GM23338 (cell line): ENCODE data around the gene AQP10. TPM values are rescaled to one million over a fixed set of nuclear protein-coding genes. Genes with fewer than 3 reads are reported as not detected.

Experiments
- ATAC-seq: fragments of 200-7000 bp; cut with Tn5 transposase; 3 replicates; pipeline ENCODE4 v1.9.1; 2020
- DNase-seq: peaks from one replicate; pipeline ENCODE4 v3.0.0-alpha.2; 2015; ENCODE audit warnings: low spot score
- H2AFZ ChIP-seq: fragments of 200-600 bp; sonication (generic); 2 replicates; pipeline ENCODE4 v1.8.0; 2016; ENCODE audit warnings: antibody characterized with exemption, mild to moderate bottlenecking, moderate library complexity
- H3F3A ChIP-seq: fragments of 200-600 bp; sonication (generic); replicated peaks from 2 replicates; pipeline ENCODE4 v1.8.0; 2017; ENCODE audit warnings: antibody characterized with exemption, mixed run types, low read depth
- H3K27ac ChIP-seq: fragments of 200-600 bp; sonication (generic); 2 replicates; pipeline ENCODE4 v1.6.1; 2016; ENCODE audit warnings: low read depth
- H3K27me3 ChIP-seq: fragments of 200-600 bp; sonication (generic); 2 replicates; pipeline ENCODE4 v1.8.0; 2016; ENCODE audit warnings: mild to moderate bottlenecking, mixed run types, moderate library complexity; ENCODE audit not compliant: insufficient read depth
- H3K36me3 ChIP-seq: fragments of 200-600 bp; sonication (generic); 2 replicates; pipeline ENCODE4 v1.8.0; 2016; ENCODE audit warnings: mild to moderate bottlenecking; ENCODE audit not compliant: insufficient read depth
- H3K4me1 ChIP-seq: fragments of 200-600 bp; sonication (generic); 2 replicates; pipeline ENCODE4 v1.8.0; 2016; ENCODE audit warnings: mild to moderate bottlenecking, moderate library complexity; ENCODE audit not compliant: insufficient read depth
- H3K4me2 ChIP-seq: fragments of 200-600 bp; sonication (generic); 2 replicates; pipeline ENCODE4 v1.7.1; 2017; ENCODE audit warnings: mixed run types
- H3K4me3 ChIP-seq: fragments of 200-600 bp; sonication (generic); 2 replicates; pipeline ENCODE4 v1.6.1; 2016; ENCODE audit warnings: mixed run types
- H3K79me2 ChIP-seq: fragments of 200-600 bp; sonication (generic); replicated peaks from 2 replicates; pipeline ENCODE4 v1.8.0; 2017; ENCODE audit warnings: mild to moderate bottlenecking; ENCODE audit not compliant: insufficient read depth
- H3K9me2 ChIP-seq: fragments of 200-600 bp; sonication (generic); 2 replicates; pipeline ENCODE4 v1.8.0; 2017; ENCODE audit not compliant: insufficient read depth
- H4K20me1 ChIP-seq: fragments of 200-600 bp; sonication (generic); replicated peaks from 2 replicates; pipeline ENCODE4 v1.8.0; 2017; ENCODE audit warnings: mild to moderate bottlenecking; ENCODE audit not compliant: insufficient read depth
- H3K27ac Mint-ChIP-seq: 2 replicates; pipeline ENCODE4 v1.8.0; 2020; ENCODE audit warnings: inconsistent platforms, mild to moderate bottlenecking, moderate library complexity, mixed read lengths
- H3K27me3 Mint-ChIP-seq: 3 replicates; pipeline ENCODE4 v1.8.0; 2022; ENCODE audit warnings: low read depth, mild to moderate bottlenecking, moderate library complexity, mixed read lengths, inconsistent platforms; ENCODE audit not compliant: insufficient read depth, poor library complexity
- H3K36me3 Mint-ChIP-seq: 3 replicates; pipeline ENCODE4 v1.8.0; 2021; ENCODE audit warnings: low read depth, mild to moderate bottlenecking, inconsistent platforms, moderate library complexity, mixed read lengths
- H3K4me1 Mint-ChIP-seq: 3 replicates; pipeline ENCODE4 v1.8.0; 2020; ENCODE audit warnings: mild to moderate bottlenecking, inconsistent platforms, mixed read lengths
- H3K4me3 Mint-ChIP-seq: 3 replicates; pipeline ENCODE4 v1.8.0; 2021; ENCODE audit warnings: moderate library complexity, mild to moderate bottlenecking, inconsistent platforms, mixed read lengths
- H3K9me3 Mint-ChIP-seq: 3 replicates; pipeline ENCODE4 v1.8.0; 2020; ENCODE audit warnings: moderate library complexity, mild to moderate bottlenecking, inconsistent platforms, mixed read lengths
- CTCF ChIP-seq, 2 experiments: fragments of 200-600 bp in 1 of 2; sonication (generic) in 1 of 2; conservative IDR thresholded peaks; 2 replicates each; pipeline versions ENCODE4 v1.5.1 to v1.6.1; 2016 to 2017; ENCODE audit warnings: antibody characterized with exemption in 2 of 2, low read depth in 2 of 2, mild to moderate bottlenecking in 2 of 2, moderate library complexity in 1 of 2
- ETS1 ChIP-seq: IDR thresholded peaks from 2 replicates; pipeline ENCODE4 v1.6.1; 2016; ENCODE audit warnings: antibody characterized with exemption
- EZH2 ChIP-seq: fragments of 200-600 bp; sonication (generic); IDR thresholded peaks from one replicate; pipeline ENCODE4 v1.8.0; 2017; ENCODE audit warnings: antibody characterized with exemption, mild to moderate bottlenecking, low read depth; ENCODE audit not compliant: unreplicated experiment
- NANOG ChIP-seq: IDR thresholded peaks from 2 replicates; pipeline ENCODE4 v1.6.1; 2016; ENCODE audit warnings: antibody characterized with exemption, borderline replicate concordance
- POLR2AphosphoS5 ChIP-seq: IDR thresholded peaks from 2 replicates; pipeline ENCODE4 v1.6.1; 2016; ENCODE audit warnings: antibody characterized with exemption, low read depth
- REST ChIP-seq: IDR thresholded peaks from one replicate; pipeline ENCODE4 v1.6.1; 2018; ENCODE audit warnings: antibody characterized with exemption; ENCODE audit not compliant: unreplicated experiment
- STAT1 ChIP-seq: IDR thresholded peaks from one replicate; pipeline ENCODE4 v1.6.1; 2016; ENCODE audit warnings: antibody characterized with exemption; ENCODE audit not compliant: unreplicated experiment
- ZNF114 ChIP-seq: fragments of 250-450 bp; sonication (Bioruptor Pico); IDR thresholded peaks from 2 replicates; pipeline ENCODE4 v1.5.0; 2020; ENCODE audit warnings: mild to moderate bottlenecking, moderate library complexity
- ZNF462 ChIP-seq: fragments of 250-450 bp; sonication (Bioruptor Pico); IDR thresholded peaks from 2 replicates; pipeline ENCODE4 v1.5.0; 2020; ENCODE audit warnings: mild to moderate bottlenecking, moderate library complexity
- polyA plus RNA-seq: library from polyadenylated mRNA; unstranded; fragments of >200 nt; fragmentation: Nextera tagmentation; extraction: Ambion mirVana; gene quantifications from 2 replicates; pipeline ENCODE4 v1.2.1, GENCODE V29; 2016
- total RNA-seq: library from RNA; depleted of rRNA; stranded (reverse); fragments of >200 nt; shearing (Covaris generic); gene quantifications from 2 replicates; pipeline ENCODE4 v1.2.3, GENCODE V29; 2014

Gene AQP10
- total and polyA plus RNA-seq, 2 experiments from 2014 or later: not detected

GRCh38 chr1:154325583-154326545 lies 5.0 kb downstream of the AQP10 start (continued):
- TF ChIP-seq ZNF462 (CRISPR knock-in tag): no peak

- DNase-seq: no peak
- ATAC-seq: no peak
- H3K27ac ChIP-seq: peak overlapping the region; percentile 87; the same call in 1 of the 2 replicates
- H3K27ac Mint-ChIP-seq: peak overlapping the region; percentile 93
- peaks cover 23% of the 10 kb centered on the region for H4K20me1 ChIP-seq
- no peaks in the 10 kb centered on the region for H3K9me2 ChIP-seq
- H3K4me3 Mint-ChIP-seq: peak overlapping the region; percentile 95
- H3K27me3 Mint-ChIP-seq: peaks cover 22% of the 10 kb centered on the region
- peaks cover 24% of the 10 kb centered on the region for H3K79me2 ChIP-seq
- peaks cover 42% of the 10 kb centered on the region for H3K4me1 Mint-ChIP-seq
- peaks cover 2% of the 10 kb centered on the region for H3K36me3 ChIP-seq
- peaks cover 11% of the 10 kb centered on the region for H3F3A ChIP-seq
- H2AFZ ChIP-seq: no peak overlapping the region
- H3K27me3 ChIP-seq: no peaks in the 10 kb centered on the region
- H3K4me3 ChIP-seq: peak overlapping the region; percentile 89
- no peaks in the 10 kb centered on the region for H3K9me3 Mint-ChIP-seq
- H3K4me2 ChIP-seq: peak overlapping the region; percentile 92
- peaks cover 14% of the 10 kb centered on the region for H3K36me3 Mint-ChIP-seq
- peaks cover 30% of the 10 kb centered on the region for H3K4me1 ChIP-seq
- TF ChIP-seq EZH2 (no peak), STAT1 (no peak), CTCF (conservative IDR thresholded peaks at IDR 0.05; ENCODE audit: low read depth in 2 of 2) (no peak; a peak in 1 of 4 replicates), ETS1 (no peak), NANOG (no peak), REST (no peak), ZNF114 (no peak), POLR2AphosphoS5 (no peak)
Observed at GRCh38 chr1:154326546-154327465, 5.9 kb downstream of the AQP10 start.
